ENCODE data around the gene TUBGCP3.

DNA sequence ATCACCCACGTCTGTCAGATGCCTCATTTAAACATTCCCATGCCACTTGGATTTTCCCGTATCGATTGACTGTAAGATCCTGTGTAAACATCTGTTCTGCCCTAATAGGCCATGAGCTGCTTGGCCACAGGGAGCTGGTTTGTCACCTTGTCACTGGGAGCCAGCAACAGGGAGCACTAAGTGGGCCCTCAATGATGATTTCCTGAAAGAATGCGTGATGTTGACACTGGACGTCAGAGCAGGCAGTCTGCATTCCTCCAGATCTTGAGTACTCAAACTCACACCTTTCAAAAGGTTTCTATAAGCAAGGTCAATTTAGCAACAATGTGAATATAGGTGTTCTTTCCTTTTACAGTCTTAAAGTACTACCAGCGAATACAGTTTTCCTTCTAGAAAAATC, 78.8 kb downstream of the TUBGCP3 start:
- TF ChIP-seq CTCF (IDR thresholded peaks at IDR 0.05) (no peak), POLR2A (IDR thresholded peaks at IDR 0.05) (no peak)
